B cell (primary cell): Measurements from ENCODE around the gene SART1. TPM values are rescaled to one million over a fixed set of nuclear protein-coding genes. Genes with fewer than 3 reads are reported as not detected.
A peak's percentile ranks its signal among the peaks of the same experiment; 100 is the strongest.

Experiments
- ATAC-seq: fragments of 200-7000 bp; cut with Tn5 transposase; one replicate; pipeline ENCODE4 v1.10.0; 2021; ENCODE audit warnings: low read depth, mild to moderate bottlenecking, moderate number of reproducible peaks, moderate library complexity
- CTCF ChIA-PET: fragments of 350-600 bp; sonication (Branson Sonifier 250); formaldehyde crosslinking; loops from one replicate; lab custom pipeline; 2021; ENCODE audit warnings: antibody characterized with exemption, inconsistent platforms; lab: Charles Lee
- POLR2A ChIA-PET: fragments of 350-600 bp; sonication (Branson Sonifier 250); formaldehyde crosslinking; loops from one replicate; lab custom pipeline; 2021; ENCODE audit warnings: antibody characterized with exemption; lab: Charles Lee
- DNase-seq: peaks from one replicate; pipeline ENCODE4 v3.0.0; 2013
- H2AFZ ChIP-seq: 2 replicates; pipeline ENCODE4 v1.6.1; 2012; ENCODE audit warnings: mild to moderate bottlenecking, low read depth, low read length; ENCODE audit not compliant: insufficient read depth, poor library complexity, severe bottlenecking
- H3K27ac ChIP-seq, 2 donors: 1 replicate in 1 of 2; 2 replicates in 1 of 2; pipeline ENCODE4 v1.5.1; 2012 to 2013; ENCODE audit warnings: low read length in 2 of 2, mild to moderate bottlenecking in 2 of 2, moderate library complexity in 1 of 2
- H3K27me3 ChIP-seq, 4 experiments: fragments of 200-600 bp in 1 of 4; sonication (generic) in 1 of 4; replicated peaks in 1 of 4; 1 replicate in 2 of 4; 2 replicates in 2 of 4; pipeline versions ENCODE4 v1.6.1 to v1.7.0; 2013 to 2016; ENCODE audit warnings: low read length in 3 of 4, mild to moderate bottlenecking in 2 of 4, mixed read lengths in 1 of 4, moderate library complexity in 1 of 4; ENCODE audit not compliant: insufficient read depth in 4 of 4, control insufficient read depth in 3 of 4; ENCODE audit errors: control extremely low read depth in 1 of 4
- H3K36me3 ChIP-seq, 2 experiments: replicated peaks in 1 of 2; 1 replicate in 1 of 2; 2 replicates in 1 of 2; pipeline versions ENCODE4 v1.6.1 to v1.7.1; 2013; ENCODE audit warnings: low read length in 1 of 2; ENCODE audit not compliant: insufficient read depth in 2 of 2, control insufficient read depth in 1 of 2; ENCODE audit errors: control extremely low read depth in 1 of 2, extremely low read depth in 1 of 2
- H3K4me1 ChIP-seq, 2 donors: fragments of 200-600 bp in 1 of 2; sonication (generic) in 1 of 2; 1 replicate in 1 of 2; 2 replicates in 1 of 2; pipeline versions ENCODE4 v1.5.1 to v1.6.1; 2013 to 2017; ENCODE audit warnings: low read length in 2 of 2; ENCODE audit not compliant: control insufficient read depth in 2 of 2, insufficient read depth in 2 of 2
- H3K4me2 ChIP-seq: replicated peaks from 2 replicates; pipeline ENCODE3; 2012; ENCODE audit warnings: mild to moderate bottlenecking, low read depth, low read length; ENCODE audit not compliant: poor library complexity, severe bottlenecking
- H3K4me3 ChIP-seq, 5 experiments: fragments of 200-600 bp in 1 of 5; sonication (generic) in 1 of 5; 1 replicate in 3 of 5; 2 replicates in 2 of 5; pipeline versions ENCODE4 v1.5.1 to v1.7.0; 2011 to 2016; ENCODE audit warnings: low read length in 4 of 5, mild to moderate bottlenecking in 4 of 5, low read depth in 2 of 5, control low read depth in 1 of 5, moderate library complexity in 1 of 5; ENCODE audit not compliant: insufficient read depth in 1 of 5; ENCODE audit errors: control extremely low read depth in 1 of 5, extremely low read depth in 1 of 5
- H3K79me2 ChIP-seq: fragments of 200-600 bp; sonication (generic); one replicate; pipeline ENCODE4 v1.6.0; 2016; ENCODE audit warnings: low read length; ENCODE audit not compliant: control insufficient read depth, insufficient read depth
- H3K9ac ChIP-seq: fragments of 200-600 bp; sonication (generic); 2 replicates; pipeline ENCODE4 v1.6.1; 2017; ENCODE audit warnings: mild to moderate bottlenecking, low read length, moderate library complexity
- H3K9me3 ChIP-seq, 3 donors: one replicate each; pipeline versions ENCODE4 v1.6.1 to v1.7.1; 2013; ENCODE audit warnings: low read length in 2 of 3; ENCODE audit not compliant: control insufficient read depth in 2 of 3, insufficient read depth in 1 of 3; ENCODE audit errors: control extremely low read depth in 1 of 3
- H4K20me1 ChIP-seq: 2 replicates; pipeline ENCODE4 v1.6.0; 2012; ENCODE audit warnings: mild to moderate bottlenecking, low read length; ENCODE audit not compliant: insufficient read depth, control insufficient read depth, poor library complexity, severe bottlenecking
- H3K27ac Mint-ChIP-seq: one replicate; pipeline ENCODE4 v1.8.0; 2021; ENCODE audit warnings: mixed read lengths
- H3K27me3 Mint-ChIP-seq: one replicate; pipeline ENCODE4 v1.8.0; 2021; ENCODE audit warnings: mixed read lengths
- H3K4me1 Mint-ChIP-seq: one replicate; pipeline ENCODE4 v1.8.0; 2021; ENCODE audit warnings: mixed read lengths
- H3K4me3 Mint-ChIP-seq: one replicate; pipeline ENCODE4 v1.8.0; 2021; ENCODE audit warnings: mixed read lengths
- H3K9me3 Mint-ChIP-seq: one replicate; pipeline ENCODE4 v1.8.0; 2022; ENCODE audit warnings: mixed read lengths; ENCODE audit not compliant: insufficient read depth
- EZH2 ChIP-seq: IDR thresholded peaks from 2 replicates; pipeline ENCODE4 v1.6.1; 2012; ENCODE audit warnings: borderline replicate concordance, low read depth, mild to moderate bottlenecking, moderate library complexity, low read length; ENCODE audit not compliant: insufficient read depth, poor library complexity, severe bottlenecking
- WGBS: methylation state at CpG from one replicate; pipeline ENCODE4 v1.1.5; 2013; ENCODE audit warnings: missing lambda C conversion rate; ENCODE audit not compliant: insufficient coverage; 5-methylcytosine and 5-hydroxymethylcytosine counted together
- intact Hi-C: fragments of 100-400 bp; cut with micrococcal nuclease; formaldehyde crosslinking; loops from one replicate; pipeline ENCODE4 v1.10.0; 2022
- polyA plus RNA-seq: library from polyadenylated mRNA; depleted of rRNA; stranded (reverse); fragments of >200 nt; gene quantifications from 2 replicates; pipeline ENCODE4 v1.2.3, GENCODE V29; 2012
- total RNA-seq, 2 donors: library from RNA; stranded (reverse); fragments of 120-200 nt in 1 of 2; gene quantifications; 1 replicate in 1 of 2; 2 replicates in 1 of 2; pipeline versions ENCODE4 v1.2.3 to v1.2.4, GENCODE V29; 2013 to 2022
- TF ChIP-seq, protein P1 (sequence below): fragments of 200-600 bp; IDR thresholded peaks from one replicate; pipeline ENCODE4 v1.8.0; 2022; ENCODE audit warnings: antibody characterized with exemption, mild to moderate bottlenecking

SART1 gene
- total and polyA plus RNA-seq, 2 donors (not counting 1 experiment from before 2014, with no cell fraction given) = 74.5 to 102 TPM

DNA sequence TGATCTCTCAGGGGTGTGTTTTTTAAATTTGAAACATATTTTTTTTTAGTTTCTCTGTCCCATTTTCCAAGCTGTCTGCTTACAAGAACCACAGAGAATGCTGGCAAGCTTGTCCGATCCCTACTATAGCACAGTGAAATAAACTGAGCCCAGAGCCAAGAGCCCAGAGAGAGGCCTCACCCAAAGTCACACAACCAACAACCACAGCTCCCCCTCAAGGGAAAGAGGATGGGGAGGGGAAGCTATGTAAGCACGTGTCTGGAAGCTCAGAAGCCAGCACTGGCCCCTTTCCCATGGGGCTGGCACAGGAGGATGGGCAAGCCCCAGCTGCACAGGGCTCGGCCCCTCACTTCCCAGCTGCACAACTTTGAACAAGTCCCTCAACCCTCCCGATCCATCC, 3.2 kb upstream of the SART1 start:
- H3K4me1 ChIP-seq = peaks cover 31 to 40% of the 10 kb centered on the region in 2 donors
- H3K4me3 ChIP-seq = no peak overlapping the region
- intact Hi-C loops = no loop called here
- no peak overlapping the region for H3K9ac ChIP-seq
- no peaks in the 10 kb centered on the region for H3K36me3 ChIP-seq
- Mint-ChIP-seq H3K27me3 (no peaks in the 10 kb centered on the region), H3K9me3 (no peaks in the 10 kb centered on the region), H3K4me3 (no peak overlapping the region), H3K27ac (peak overlapping the region; percentile 63), H3K4me1 (peaks cover 45% of the 10 kb centered on the region)
- H3K9me3 ChIP-seq = peaks cover 0 to 3% (median 0%) of the 10 kb centered on the region in 3 donors
- ATAC-seq = no peak
- POLR2A ChIA-PET = interaction anchor here (0.7 kb wide), 1 partner anchor 472 kb away, joined by 6 read pairs; no protein-coding TSS in a partner anchor
- H3K27ac ChIP-seq = peak overlapping the region in 1 of 2 donors; percentile 11
- H2AFZ ChIP-seq = no peak overlapping the region
- no peak for DNase-seq
- H4K20me1 ChIP-seq = peaks cover 10% of the 10 kb centered on the region
- H3K4me2 ChIP-seq = no peak overlapping the region
- no peaks in the 10 kb centered on the region for H3K27me3 ChIP-seq
- TF ChIP-seq EZH2 = no peak
- TF ChIP-seq, protein P1, sequence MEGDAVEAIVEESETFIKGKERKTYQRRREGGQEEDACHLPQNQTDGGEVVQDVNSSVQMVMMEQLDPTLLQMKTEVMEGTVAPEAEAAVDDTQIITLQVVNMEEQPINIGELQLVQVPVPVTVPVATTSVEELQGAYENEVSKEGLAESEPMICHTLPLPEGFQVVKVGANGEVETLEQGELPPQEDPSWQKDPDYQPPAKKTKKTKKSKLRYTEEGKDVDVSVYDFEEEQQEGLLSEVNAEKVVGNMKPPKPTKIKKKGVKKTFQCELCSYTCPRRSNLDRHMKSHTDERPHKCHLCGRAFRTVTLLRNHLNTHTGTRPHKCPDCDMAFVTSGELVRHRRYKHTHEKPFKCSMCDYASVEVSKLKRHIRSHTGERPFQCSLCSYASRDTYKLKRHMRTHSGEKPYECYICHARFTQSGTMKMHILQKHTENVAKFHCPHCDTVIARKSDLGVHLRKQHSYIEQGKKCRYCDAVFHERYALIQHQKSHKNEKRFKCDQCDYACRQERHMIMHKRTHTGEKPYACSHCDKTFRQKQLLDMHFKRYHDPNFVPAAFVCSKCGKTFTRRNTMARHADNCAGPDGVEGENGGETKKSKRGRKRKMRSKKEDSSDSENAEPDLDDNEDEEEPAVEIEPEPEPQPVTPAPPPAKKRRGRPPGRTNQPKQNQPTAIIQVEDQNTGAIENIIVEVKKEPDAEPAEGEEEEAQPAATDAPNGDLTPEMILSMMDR = no peak
- H3K79me2 ChIP-seq = peaks cover 23% of the 10 kb centered on the region
- CTCF ChIA-PET = interaction anchor here (0.5 to 3.2 kb wide), 4 partner anchors 28 to 113 kb away, joined by 4 to 14 read pairs (median 6); partner anchors contain the start of gene CCDC85B
- WGBS = no CpG with 5 or more reads among the region's 4 CpGs

DNA sequence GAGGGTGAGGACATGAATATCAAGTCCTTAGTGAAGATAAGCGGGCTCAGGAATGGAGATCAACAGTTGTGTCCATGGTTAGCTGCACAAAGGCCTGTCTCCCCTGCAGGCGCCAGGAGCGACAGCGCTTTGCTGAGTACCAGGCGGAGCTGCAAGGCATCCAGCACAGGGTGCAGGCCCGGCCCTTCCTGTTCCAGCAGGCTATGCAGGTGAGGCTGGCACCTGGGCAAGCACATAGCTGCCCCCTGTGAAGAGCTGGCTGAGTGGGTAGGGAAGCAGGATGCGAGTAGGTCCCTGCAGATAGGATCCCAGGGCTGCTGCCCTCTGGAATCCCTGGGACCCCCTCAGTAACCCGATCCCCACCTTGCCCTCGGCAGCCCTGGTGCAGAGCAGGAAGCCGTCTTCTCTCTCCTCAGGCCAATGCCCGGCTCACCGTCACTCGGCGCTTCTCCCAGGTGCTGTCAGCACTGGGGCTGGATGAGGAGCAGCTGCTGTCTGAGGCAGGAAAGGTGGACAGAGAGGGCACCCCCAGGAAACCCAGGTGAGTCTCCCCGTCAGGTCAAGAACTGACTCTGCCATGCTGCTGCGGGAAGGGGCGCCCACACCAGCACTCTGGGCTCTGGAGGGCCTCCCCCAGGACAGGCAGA, 2.6 kb upstream of the SART1 start:
- H3K4me1 ChIP-seq = peaks cover 35 to 46% of the 10 kb centered on the region in 2 donors
- no peaks in the 10 kb centered on the region for H3K9me3 Mint-ChIP-seq

More for the DNA sequence above, 2.6 kb upstream of the SART1 start:
- Histone ChIP-seq H3K9ac (no peak overlapping the region), H3K27me3 (no peaks in the 10 kb centered on the region), H3K4me2 (no peak overlapping the region), H4K20me1 (peaks cover 16% of the 10 kb centered on the region), H2AFZ (no peak overlapping the region), H3K79me2 (peaks cover 29% of the 10 kb centered on the region), H3K27ac (no peak overlapping the region), H3K36me3 (peaks cover 0 to 3% of the 10 kb centered on the region in 2 experiments), H3K9me3 (peaks cover 0 to 3% (median 0%) of the 10 kb centered on the region in 3 donors), H3K4me3 (no peak overlapping the region)
- TF ChIP-seq, protein P1 = no peak
- TF ChIP-seq EZH2 = no peak
- POLR2A ChIA-PET = interaction anchor here (0.7 kb wide), 1 partner anchor 472 kb away, joined by 6 read pairs; no protein-coding TSS in a partner anchor
- no peak overlapping the region for H3K4me3 Mint-ChIP-seq
- CTCF ChIA-PET = interaction anchor here (0.5 to 3.2 kb wide), 4 partner anchors 29 to 113 kb away, joined by 4 to 14 read pairs (median 6); partner anchors contain the start of gene CCDC85B
- intact Hi-C loops = no loop called here
- 98% methylated on average over 17 of the region's 17 CpGs for WGBS
- H3K27me3 Mint-ChIP-seq = no peaks in the 10 kb centered on the region
- peak overlapping the region; percentile 37 for H3K27ac Mint-ChIP-seq
- DNase-seq (no peak), ATAC-seq (no peak)
- peaks cover 49% of the 10 kb centered on the region for H3K4me1 Mint-ChIP-seq
